H1 (cell line): ENCODE data around the gene EFR3B. TPM values are rescaled to one million over a fixed set of nuclear protein-coding genes. Genes with fewer than 3 reads are reported as not detected.

ENCODE experiments used
- EGR1 ChIP-seq: IDR thresholded peaks from 2 replicates; pipeline ENCODE4 v1.6.1; 2011; ENCODE audit warnings: low read depth, low read length, borderline replicate concordance
- JUND ChIP-seq: IDR thresholded peaks from 2 replicates; pipeline ENCODE4 v1.6.1; 2011; ENCODE audit warnings: mild to moderate bottlenecking, improper control_type of control experiment, low read length
- PHF8 ChIP-seq: fragments of 200-600 bp; sonication (generic); conservative IDR thresholded peaks from 2 replicates; pipeline ENCODE4 v1.7.1; 2012; ENCODE audit warnings: low read depth, mild to moderate bottlenecking, inconsistent platforms, low read length, moderate library complexity
- POLR2A ChIP-seq, 2 experiments: IDR thresholded peaks; 1 replicate in 1 of 2; 2 replicates in 1 of 2; pipeline ENCODE4 v1.6.1; 2011; ENCODE audit warnings: low read depth in 2 of 2, low read length in 2 of 2, mild to moderate bottlenecking in 2 of 2; ENCODE audit errors: control extremely low read depth in 1 of 2
- RAD21 ChIP-seq, 2 experiments: IDR thresholded peaks in 1 of 2; conservative IDR thresholded peaks in 1 of 2; 2 replicates each; pipeline ENCODE4 v1.6.1; 2011; ENCODE audit warnings: low read depth in 2 of 2, low read length in 2 of 2, improper control_type of control experiment in 1 of 2, inconsistent platforms in 1 of 2, mild to moderate bottlenecking in 1 of 2, moderate library complexity in 1 of 2
- RNF2 ChIP-seq: fragments of 200-900, 300-1000 bp; sonication (generic); IDR thresholded peaks from 2 replicates; pipeline ENCODE4 v1.7.1; 2016; ENCODE audit warnings: borderline replicate concordance, low read depth, mild to moderate bottlenecking, antibody characterized with exemption, low read length; ENCODE audit not compliant: poor library complexity, severe bottlenecking; ENCODE audit errors: missing control alignments
- SIN3A ChIP-seq, 2 experiments: IDR thresholded peaks in 1 of 2; conservative IDR thresholded peaks in 1 of 2; 2 replicates each; pipeline ENCODE4 v1.6.1; 2011 to 2012; ENCODE audit warnings: low read length in 2 of 2, improper control_type of control experiment in 1 of 2, low read depth in 1 of 2, mild to moderate bottlenecking in 1 of 2
- polyA plus RNA-seq, 7 experiments: library from polyadenylated mRNA; depleted of rRNA in 3 of 7; stranded (reverse) in 5 of 7; unstranded in 2 of 7; fragments of >200 nt in 5 of 7; fragments of 200-250 nt in 2 of 7; gene quantifications; 1 replicate in 5 of 7; 2 replicates in 1 of 7; 4 replicates in 1 of 7; pipeline versions ENCODE4 v1.2.1 to v1.2.3, GENCODE V29; 2011 to 2013; ENCODE audit warnings: missing spikeins in 2 of 7, mixed read lengths in 2 of 7
- total RNA-seq: library from RNA; stranded (reverse); fragmentation: NEBNext Ultra II Directional; extraction: Animal tissue kit (Norgen Biotek cat#: 25700); gene quantifications from 2 replicates; pipeline ENCODE4 v1.2.1, GENCODE V29; 2021

EFR3B gene
- total and polyA plus RNA-seq, 2 of the 8 experiments (the other 6 are each of a cell fraction or from before 2014, with no cell fraction given), result 3.4 to 9.6 TPM

DNA sequence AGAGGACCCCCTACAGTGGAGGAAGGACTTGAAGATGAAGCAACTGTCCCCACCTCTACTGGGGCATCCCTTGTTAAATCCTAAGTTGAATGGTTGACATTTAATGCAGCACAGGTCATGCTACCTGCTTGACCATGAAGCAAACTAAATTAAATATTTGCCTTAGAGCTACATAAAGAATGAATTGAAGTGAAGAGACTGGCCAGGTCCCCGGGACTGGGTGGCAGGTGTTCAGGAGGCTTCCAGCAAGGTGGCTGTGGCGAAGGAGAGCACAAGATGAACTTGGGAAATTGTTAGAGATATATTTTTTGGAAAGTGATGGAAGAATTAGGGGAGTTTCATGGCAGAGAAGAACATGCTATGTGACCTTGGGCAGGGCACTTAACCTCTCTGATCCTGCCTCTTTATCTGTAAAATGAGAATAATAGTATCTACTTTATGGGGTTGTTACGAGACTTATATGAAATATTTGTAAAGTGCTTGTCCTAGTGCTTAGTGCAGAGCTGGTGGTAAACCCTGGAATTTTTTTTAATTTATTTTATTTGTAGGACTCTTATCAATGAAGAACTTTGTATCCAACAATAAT lies 37.3 kb downstream of the EFR3B start (continued):
- TF ChIP-seq RAD21 (IDR thresholded peaks at IDR 0.05 in 1 of 2, conservative IDR thresholded peaks at IDR 0.05 in 1 of 2; ENCODE audit: low read depth in 2 of 2, low read length in 2 of 2), result no peak
- TF ChIP-seq JUND, result no peak
- no peak for TF ChIP-seq RNF2
- no peak for TF ChIP-seq POLR2A (IDR thresholded peaks at IDR 0.05; ENCODE audit: control extremely low read depth in 1 of 2, low read depth in 2 of 2, low read length in 2 of 2)
- TF ChIP-seq PHF8, result no peak
- TF ChIP-seq EGR1, result no peak
- TF ChIP-seq SIN3A (conservative IDR thresholded peaks at IDR 0.05 in 1 of 2, IDR thresholded peaks at IDR 0.05 in 1 of 2; ENCODE audit: low read depth in 1 of 2, low read length in 2 of 2), result no peak
